ENCODE data around the gene ATP9A. TPM values are rescaled to one million over a fixed set of nuclear protein-coding genes. Genes with fewer than 3 reads are reported as not detected.

ATP9A gene
- total RNA-seq, 1 donor from 2014 or later, result 37.6 TPM

DNA sequence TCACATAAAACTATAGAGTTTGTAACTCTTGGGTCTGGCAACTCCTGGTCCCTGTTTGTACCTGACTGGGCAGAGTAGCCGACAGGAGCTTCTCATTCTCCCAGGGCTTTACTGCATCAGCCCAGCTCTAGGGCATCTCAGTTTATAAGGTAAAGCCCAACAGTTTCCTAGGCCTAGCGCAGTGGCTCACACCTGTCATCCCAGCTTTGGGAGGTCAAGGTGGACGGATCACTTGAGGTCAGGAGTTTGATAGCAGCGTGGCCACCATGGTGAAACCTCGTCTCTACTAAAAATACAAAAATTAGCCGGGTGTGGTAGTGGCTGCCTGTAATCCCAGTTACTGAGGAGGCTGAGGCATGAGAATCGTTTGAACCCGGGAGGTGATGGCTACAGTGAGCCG, 47.8 kb downstream of the ATP9A start:
- TF ChIP-seq, protein P1, sequence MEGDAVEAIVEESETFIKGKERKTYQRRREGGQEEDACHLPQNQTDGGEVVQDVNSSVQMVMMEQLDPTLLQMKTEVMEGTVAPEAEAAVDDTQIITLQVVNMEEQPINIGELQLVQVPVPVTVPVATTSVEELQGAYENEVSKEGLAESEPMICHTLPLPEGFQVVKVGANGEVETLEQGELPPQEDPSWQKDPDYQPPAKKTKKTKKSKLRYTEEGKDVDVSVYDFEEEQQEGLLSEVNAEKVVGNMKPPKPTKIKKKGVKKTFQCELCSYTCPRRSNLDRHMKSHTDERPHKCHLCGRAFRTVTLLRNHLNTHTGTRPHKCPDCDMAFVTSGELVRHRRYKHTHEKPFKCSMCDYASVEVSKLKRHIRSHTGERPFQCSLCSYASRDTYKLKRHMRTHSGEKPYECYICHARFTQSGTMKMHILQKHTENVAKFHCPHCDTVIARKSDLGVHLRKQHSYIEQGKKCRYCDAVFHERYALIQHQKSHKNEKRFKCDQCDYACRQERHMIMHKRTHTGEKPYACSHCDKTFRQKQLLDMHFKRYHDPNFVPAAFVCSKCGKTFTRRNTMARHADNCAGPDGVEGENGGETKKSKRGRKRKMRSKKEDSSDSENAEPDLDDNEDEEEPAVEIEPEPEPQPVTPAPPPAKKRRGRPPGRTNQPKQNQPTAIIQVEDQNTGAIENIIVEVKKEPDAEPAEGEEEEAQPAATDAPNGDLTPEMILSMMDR (IDR thresholded peaks at IDR 0.05; ENCODE audit: insufficient read depth, low read length, poor library complexity, severe bottlenecking), result no peak
- DNase-seq (ENCODE audit: low read depth), result no peak
- Histone ChIP-seq H3K4me3 (ENCODE audit: low read depth, low read length) (no peak overlapping the region), H3K36me3 (ENCODE audit: control insufficient read depth, insufficient read depth, low read length) (no peaks in the 10 kb centered on the region), H3K27me3 (ENCODE audit: control insufficient read depth, insufficient read depth, low read length) (no peaks in the 10 kb centered on the region)

DNA sequence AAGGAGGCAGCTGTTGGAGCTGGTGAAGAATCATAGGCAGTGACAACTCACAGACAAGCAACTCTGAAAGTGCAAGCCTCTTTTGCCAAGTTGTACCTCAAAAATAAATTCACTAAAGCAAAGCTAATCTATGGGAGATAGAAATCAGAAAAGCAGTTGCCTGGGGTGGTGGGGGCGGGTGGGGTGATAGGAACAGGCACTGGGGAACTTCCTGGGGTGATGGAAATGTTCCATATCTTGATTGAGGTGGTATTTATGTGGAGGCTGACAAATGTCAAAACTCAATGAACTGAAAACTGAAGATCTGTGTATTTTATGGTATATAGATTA, 52.4 kb downstream of the ATP9A start:
- DNase-seq (ENCODE audit: low read depth), result no peak
- H3K4me3 ChIP-seq (ENCODE audit: low read depth, low read length), result no peak overlapping the region
- H3K27me3 ChIP-seq (ENCODE audit: control insufficient read depth, insufficient read depth, low read length), result no peaks in the 10 kb centered on the region
- H3K36me3 ChIP-seq (ENCODE audit: control insufficient read depth, insufficient read depth, low read length), result no peaks in the 10 kb centered on the region
- TF ChIP-seq, protein P1 (IDR thresholded peaks at IDR 0.05; ENCODE audit: insufficient read depth, low read length, poor library complexity, severe bottlenecking), result no peak

DNA sequence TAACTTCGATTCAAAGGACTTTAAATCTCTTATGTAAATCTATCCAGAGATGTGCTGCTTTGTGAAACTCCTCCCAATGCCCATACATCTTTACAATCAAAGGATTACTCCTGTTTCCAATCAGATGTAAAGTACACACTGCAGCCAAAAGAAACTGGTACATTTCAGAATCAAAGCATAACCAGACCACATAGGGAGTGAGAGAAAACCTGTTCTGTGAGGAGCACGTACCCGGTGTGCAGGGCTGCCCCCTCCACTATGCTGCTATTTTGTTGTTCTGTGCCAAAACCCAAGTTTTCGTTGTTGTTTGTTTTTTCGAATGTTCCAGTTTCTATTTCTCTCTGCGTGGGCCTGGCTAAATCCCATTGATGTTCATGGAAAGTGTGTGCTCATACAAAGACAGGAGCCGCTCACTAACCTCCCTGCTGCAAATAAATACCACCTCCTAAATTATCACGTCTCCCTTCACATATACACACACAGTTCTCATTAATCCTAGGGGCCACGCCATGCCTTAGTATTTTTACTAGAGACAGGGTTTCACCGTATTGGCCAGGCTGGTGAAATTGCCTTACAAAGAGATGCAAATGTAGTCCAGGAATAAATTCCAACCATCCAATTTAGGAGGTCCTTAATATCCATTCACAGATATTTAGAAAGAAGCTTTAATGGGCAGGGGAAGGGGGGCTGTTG, 52.9 kb downstream of the ATP9A start:
- no peaks in the 10 kb centered on the region for H3K36me3 ChIP-seq (ENCODE audit: control insufficient read depth, insufficient read depth, low read length)
- TF ChIP-seq, protein P1 (IDR thresholded peaks at IDR 0.05; ENCODE audit: insufficient read depth, low read length, poor library complexity, severe bottlenecking), result no peak
- H3K4me3 ChIP-seq (ENCODE audit: low read depth, low read length), result no peak overlapping the region
- no peaks in the 10 kb centered on the region for H3K27me3 ChIP-seq (ENCODE audit: control insufficient read depth, insufficient read depth, low read length)
- no peak for DNase-seq (ENCODE audit: low read depth)

DNA sequence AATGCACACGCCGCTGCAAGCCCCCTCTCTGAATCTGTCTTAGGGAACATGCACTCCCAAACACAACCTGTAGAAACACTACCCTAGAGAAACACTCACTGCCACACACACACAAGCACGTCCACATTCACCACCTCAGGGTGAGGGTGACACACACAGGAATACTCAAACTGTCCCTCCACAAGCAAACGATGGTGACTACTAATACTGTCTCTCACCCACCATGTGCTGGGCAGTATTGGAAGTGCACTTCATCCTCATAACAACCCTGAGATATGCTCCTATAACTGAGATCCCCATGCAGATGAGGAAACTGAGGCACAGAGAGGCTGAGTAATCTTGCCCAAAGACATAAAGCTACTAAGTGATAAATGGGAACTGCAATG, 55.0 kb downstream of the ATP9A start:
- TF ChIP-seq, protein P1 (IDR thresholded peaks at IDR 0.05; ENCODE audit: insufficient read depth, low read length, poor library complexity, severe bottlenecking), result no peak
- DNase-seq (ENCODE audit: low read depth), result no peak
- no peaks in the 10 kb centered on the region for H3K36me3 ChIP-seq (ENCODE audit: control insufficient read depth, insufficient read depth, low read length)
- no peaks in the 10 kb centered on the region for H3K27me3 ChIP-seq (ENCODE audit: control insufficient read depth, insufficient read depth, low read length)
- no peak overlapping the region for H3K4me3 ChIP-seq (ENCODE audit: low read depth, low read length)

DNA sequence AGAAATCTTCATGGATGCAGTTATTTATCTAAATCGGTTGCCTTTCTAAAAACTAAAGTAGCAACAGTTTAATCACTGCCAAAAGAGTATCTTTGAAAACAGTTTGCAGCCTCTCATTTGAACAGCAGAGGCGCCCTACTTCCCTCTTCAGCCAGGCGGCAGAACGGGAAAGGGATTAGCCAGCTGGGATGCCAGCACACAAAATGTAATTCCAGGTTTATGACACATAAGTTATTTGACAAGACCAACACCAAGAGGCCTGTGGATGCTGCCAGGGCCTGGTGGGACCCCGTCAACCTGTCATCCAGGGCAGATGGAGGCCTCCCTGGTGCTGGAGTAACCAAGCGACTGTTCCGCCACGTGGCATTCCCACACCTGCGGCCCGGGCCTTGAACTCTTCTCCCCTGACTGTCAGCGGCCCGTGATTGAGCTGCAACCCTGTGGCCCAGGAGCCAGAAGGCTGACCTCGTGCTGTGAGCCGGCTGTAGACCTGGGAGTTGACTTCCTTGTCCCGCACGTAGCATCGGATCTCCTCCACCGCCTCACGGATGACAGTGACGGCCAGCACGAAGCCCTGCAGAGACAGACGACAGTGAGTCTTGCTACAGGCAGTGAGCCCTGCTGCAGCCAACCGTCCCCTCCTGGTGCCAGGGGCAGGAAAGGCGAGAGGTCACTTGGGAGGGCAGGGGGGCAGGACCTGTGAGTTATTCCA, 55.5 kb downstream of the ATP9A start:
- TF ChIP-seq, protein P1 (IDR thresholded peaks at IDR 0.05; ENCODE audit: insufficient read depth, low read length, poor library complexity, severe bottlenecking), result peak; percentile 61
- Histone ChIP-seq H3K27me3 (ENCODE audit: control insufficient read depth, insufficient read depth, low read length) (no peaks in the 10 kb centered on the region), H3K36me3 (ENCODE audit: control insufficient read depth, insufficient read depth, low read length) (no peaks in the 10 kb centered on the region), H3K4me3 (ENCODE audit: low read depth, low read length) (no peak overlapping the region)
- no peak for DNase-seq (ENCODE audit: low read depth)
